Spleen (tissue), 11 donors: ENCODE results near the gene ASMT. TPM values are rescaled to one million over a fixed set of nuclear protein-coding genes. Genes with fewer than 3 reads are reported as not detected.
"Not testable (repeated sequence)": the region's sequence is repeated elsewhere in the genome, so short reads cannot be mapped to it uniquely, and the experiment has no call there.

Source experiments
- DNase-seq: peaks from one replicate; pipeline ENCODE4 v3.0.0-alpha.2; 2020
- H3K27ac ChIP-seq, 8 donors: fragments of 200-600 bp; sonication (generic) in 7 of 8; 1 replicate in 4 of 8; 2 replicates in 4 of 8; pipeline versions ENCODE4 v1.5.0 to v1.8.0; 2016 to 2021; ENCODE audit warnings: inconsistent platforms in 4 of 8, mild to moderate bottlenecking in 4 of 8, moderate library complexity in 1 of 8
- H3K27me3 ChIP-seq, 7 donors: fragments of 200-600 bp; sonication (generic) in 6 of 7; replicated peaks in 1 of 7; 1 replicate in 4 of 7; 2 replicates in 3 of 7; pipeline versions ENCODE4 v1.5.0 to v1.8.0; 2016 to 2021; ENCODE audit warnings: inconsistent platforms in 3 of 7, mild to moderate bottlenecking in 1 of 7
- H3K36me3 ChIP-seq, 6 donors: fragments of 200-600 bp; sonication (generic) in 5 of 6; 1 replicate in 4 of 6; 2 replicates in 2 of 6; pipeline versions ENCODE4 v1.5.0 to v1.8.0; 2016 to 2021; ENCODE audit warnings: inconsistent platforms in 2 of 6
- H3K4me1 ChIP-seq, 6 donors: fragments of 200-600 bp; sonication (generic) in 5 of 6; 1 replicate in 3 of 6; 2 replicates in 3 of 6; pipeline versions ENCODE4 v1.5.0 to v1.8.0; 2016 to 2021; ENCODE audit warnings: inconsistent platforms in 3 of 6
- H3K4me3 ChIP-seq, 8 donors: fragments of 200-600 bp; sonication (generic) in 7 of 8; 1 replicate in 4 of 8; 2 replicates in 4 of 8; pipeline versions ENCODE4 v1.5.0 to v1.8.0; 2016 to 2021; ENCODE audit warnings: inconsistent platforms in 4 of 8, mild to moderate bottlenecking in 4 of 8, moderate library complexity in 2 of 8
- H3K9me3 ChIP-seq, 8 donors: fragments of 200-600 bp; sonication (generic) in 7 of 8; 1 replicate in 4 of 8; 2 replicates in 4 of 8; pipeline versions ENCODE4 v1.5.0 to v1.8.0; 2016 to 2021; ENCODE audit warnings: inconsistent platforms in 4 of 8
- CTCF ChIP-seq, 11 experiments: fragments of 200-600 bp in 7 of 11; fragments of 450-650 bp in 4 of 11; sonication (generic) in 4 of 11; IDR thresholded peaks in 8 of 11; conservative IDR thresholded peaks in 3 of 11; 1 replicate in 7 of 11; 2 replicates in 4 of 11; pipeline versions ENCODE4 v1.4.0 to v1.8.0; 2016 to 2021; ENCODE audit warnings: antibody characterized with exemption in 11 of 11, inconsistent platforms in 4 of 11, mild to moderate bottlenecking in 1 of 11
- POLR2A ChIP-seq, 3 donors: fragments of 450-650 bp; IDR thresholded peaks; one replicate each; pipeline ENCODE4 v1.5.1; 2017; ENCODE audit warnings: antibody characterized with exemption in 3 of 3, mild to moderate bottlenecking in 1 of 3
- POLR2AphosphoS5 ChIP-seq, 3 donors: sonication (generic); formaldehyde crosslinking; IDR thresholded peaks; one replicate each; pipeline ENCODE4 v1.5.1; 2017; ENCODE audit warnings: antibody characterized with exemption in 3 of 3
- WGBS, 5 donors: extraction: QIAGEN DNeasy Blood & Tissue Kit in 3 of 5; methylation state at CpG; one replicate each; pipeline versions ENCODE4 v1.1.5 to v1.1.7; 2013 to 2018; 5-methylcytosine and 5-hydroxymethylcytosine counted together
- intact Hi-C: fragments of 100-400 bp; cut with DNase I; formaldehyde crosslinking; loops from one replicate; pipeline ENCODE4 v1.15.0; 2023; ENCODE audit warnings: low total_unique reads
- polyA plus RNA-seq, 3 donors: library from polyadenylated mRNA; stranded (reverse); fragments of 200-250 nt; gene quantifications; one replicate each; pipeline ENCODE4 v1.2.1, GENCODE V29; 2013
- total RNA-seq, 7 donors: library from RNA; depleted of rRNA in 3 of 7; stranded (reverse); fragments of >200 nt in 3 of 7; fragmentation: NEBNext Ultra II Directional in 4 of 7; extraction: Animal tissue kit (Norgen Biotek cat#: 25700) in 4 of 7; gene quantifications; one replicate each; pipeline versions ENCODE4 v1.1.0 to v1.2.1, GENCODE V29; 2016 to 2021
- donor health status: healthy with polysubstance abuse.
- donor health status: DM: no; HTN: no; CAD: no; lungs with moderate emphysema.
- donor health status: DM: no; HTN: no; CAD: no.
- donor health status: Bipolar disorder and iron deficiency.
- donor health status: healthy.
- donor health status: DM: no; HTN: no; CAD: no.
- donor health status: DM: yes; HTN: yes; CAD: no.

Gene ASMT
- total and polyA plus RNA-seq, 10 donors = 0.11 to 9.6 (median 0.59) TPM; not detected in 2

GRCh38 chrX:1612641-1613286 lies 2.1 kb upstream of the ASMT start:
- Histone ChIP-seq H3K27me3 (no peaks in the 10 kb centered on the region), H3K27ac (no peak overlapping the region), H3K36me3 (no peaks in the 10 kb centered on the region), H3K4me1 (no peaks in the 10 kb centered on the region), H3K9me3 (no peaks in the 10 kb centered on the region), H3K4me3 (no peak overlapping the region)
- DNase-seq = no peak
- 85 to 91% (median 87%) methylated on average over 5 of the region's 5 CpGs for WGBS, 5 donors
- TF ChIP-seq POLR2AphosphoS5 (IDR thresholded peaks at IDR 0.05) (no peak), CTCF (IDR thresholded peaks at IDR 0.05 in 8 of 11, conservative IDR thresholded peaks at IDR 0.05 in 3 of 11) (no peak), POLR2A (IDR thresholded peaks at IDR 0.05) (no peak)
- intact Hi-C loops = no loop called here

GRCh38 chrX:1618689-1619088 lies 3.8 kb downstream of the ASMT start:
- Histone ChIP-seq H3K4me1 (peaks cover 0 to 22% (median 8%) of the 10 kb centered on the region in 6 donors), H3K4me3 (no peak overlapping the region), H3K9me3 (no peaks in the 10 kb centered on the region), H3K27me3 (peaks cover 0 to 5% (median 0%) of the 10 kb centered on the region in 7 donors), H3K36me3 (no peaks in the 10 kb centered on the region), H3K27ac (no peak overlapping the region)
- DNase-seq = no peak
- no peak for TF ChIP-seq CTCF (IDR thresholded peaks at IDR 0.05 in 8 of 11, conservative IDR thresholded peaks at IDR 0.05 in 3 of 11)
- TF ChIP-seq POLR2A (IDR thresholded peaks at IDR 0.05) = no peak
- intact Hi-C loops = no loop called here
- 78 to 85% (median 81%) methylated on average over 4 of the region's 4 CpGs for WGBS, 5 donors

GRCh38 chrX:1623691-1624090 lies 8.8 kb downstream of the ASMT start:
- no peak for DNase-seq
- TF ChIP-seq POLR2AphosphoS5 (IDR thresholded peaks at IDR 0.05) = no peak
- no peak for TF ChIP-seq CTCF (IDR thresholded peaks at IDR 0.05 in 8 of 11, conservative IDR thresholded peaks at IDR 0.05 in 3 of 11)
- no peak for TF ChIP-seq POLR2A (IDR thresholded peaks at IDR 0.05)
- peaks cover 0 to 22% (median 8%) of the 10 kb centered on the region in 6 donors for H3K4me1 ChIP-seq
- no peak overlapping the region for H3K4me3 ChIP-seq
- H3K27me3 ChIP-seq = peaks cover 0 to 12% (median 0%) of the 10 kb centered on the region in 7 donors
- H3K27ac ChIP-seq = no peak overlapping the region
- no peaks in the 10 kb centered on the region for H3K36me3 ChIP-seq
- intact Hi-C loops = no loop called here
- WGBS, 5 donors = 64 to 74% (median 69%) methylated on average over 18 to 21 of the region's 21 CpGs
- H3K9me3 ChIP-seq = no peaks in the 10 kb centered on the region

- intact Hi-C loops, H3K4me3 ChIP-seq, H3K9me3 ChIP-seq, DNase-seq, H3K36me3 ChIP-seq, H3K27ac ChIP-seq: not testable (repeated sequence)
- Histone ChIP-seq H3K4me1 (peaks cover 0 to 22% (median 8%) of the 10 kb centered on the region in 6 donors), H3K27me3 (peaks cover 0 to 12% (median 0%) of the 10 kb centered on the region in 7 donors)
- 77 to 86% (median 82%) methylated on average over 12 to 14 of the region's 14 CpGs for WGBS, 5 donors
These were observed 9.4 kb downstream of the ASMT start for GRCh38 chrX:1624158-1624860.

GRCh38 chrX:1624861-1625215 lies 10.0 kb downstream of the ASMT start:
- DNase-seq, H3K27ac ChIP-seq, H3K36me3 ChIP-seq, H3K4me3 ChIP-seq, intact Hi-C loops, H3K9me3 ChIP-seq: not testable (repeated sequence)
- peaks cover 0 to 12% (median 0%) of the 10 kb centered on the region in 7 donors for H3K27me3 ChIP-seq
- H3K4me1 ChIP-seq = peaks cover 0 to 22% (median 8%) of the 10 kb centered on the region in 6 donors
- WGBS, 5 donors = 82 to 90% (median 88%) methylated on average over 6 to 7 of the region's 7 CpGs
